Breast epithelium (tissue), 3 donors: ENCODE measurements around the gene KLK4.

Experiments
- CTCF ChIP-seq, 3 donors: fragments of 450-650 bp; IDR thresholded peaks; one replicate each; pipeline ENCODE4 v1.5.1; 2016 to 2017; ENCODE audit warnings: antibody characterized with exemption in 3 of 3, mild to moderate bottlenecking in 3 of 3, moderate library complexity in 3 of 3
- POLR2A ChIP-seq: fragments of 450-650 bp; IDR thresholded peaks from one replicate; pipeline ENCODE4 v1.6.1; 2016; ENCODE audit warnings: antibody characterized with exemption, mild to moderate bottlenecking, moderate library complexity
- POLR2AphosphoS5 ChIP-seq, 3 donors: sonication (generic); formaldehyde crosslinking; IDR thresholded peaks; one replicate each; pipeline ENCODE4 v1.6.1; 2017; ENCODE audit warnings: antibody characterized with exemption in 3 of 3

DNA sequence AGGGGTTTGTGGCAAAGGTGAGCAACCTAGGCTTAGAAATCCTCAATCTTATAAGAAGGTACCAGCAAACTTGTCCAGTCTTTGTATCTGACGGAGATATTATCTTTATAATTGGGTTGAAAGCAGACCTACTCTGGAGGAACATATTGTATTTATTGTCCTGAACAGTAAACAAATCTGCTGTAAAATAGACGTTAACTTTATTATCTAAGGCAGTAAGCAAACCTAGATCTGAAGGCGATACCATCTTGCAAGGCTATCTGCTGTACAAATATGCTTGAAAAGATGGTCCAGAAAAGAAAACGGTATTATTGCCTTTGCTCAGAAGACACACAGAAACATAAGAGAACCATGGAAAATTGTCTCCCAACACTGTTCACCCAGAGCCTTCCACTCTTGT lies 41.7 kb downstream of the KLK4 start:
- TF ChIP-seq POLR2A (no peak), CTCF (IDR thresholded peaks at IDR 0.05) (no peak), POLR2AphosphoS5 (IDR thresholded peaks at IDR 0.05) (no peak)
